BE2C (cell line): ENCODE results near the gene MEIOSIN.

Source experiments
- DNase-seq: peaks from one replicate; pipeline ENCODE4 v3.0.0-alpha.2; 2020
- H3K27me3 ChIP-seq: fragments of 250-450 bp; sonication (Bioruptor Pico); 2 replicates; pipeline ENCODE4 v1.5.1; 2020; ENCODE audit warnings: mild to moderate bottlenecking
- H3K36me3 ChIP-seq: fragments of 250-450 bp; sonication (Bioruptor Pico); 2 replicates; pipeline ENCODE4 v1.5.1; 2020; ENCODE audit warnings: mild to moderate bottlenecking
- H3K4me1 ChIP-seq: fragments of 250-450 bp; sonication (Bioruptor Pico); 2 replicates; pipeline ENCODE4 v1.5.1; 2020
- H3K4me3 ChIP-seq: 2 replicates; pipeline ENCODE4 v1.5.1; 2011; ENCODE audit warnings: low read depth, low read length
- H3K9me3 ChIP-seq: fragments of 250-450 bp; sonication (Bioruptor Pico); 2 replicates; pipeline ENCODE4 v1.5.1; 2020
- CTCF ChIP-seq: IDR thresholded peaks from 2 replicates; pipeline ENCODE4 v1.5.1; 2012; ENCODE audit warnings: mild to moderate bottlenecking, low read depth, low read length

Gene MEIOSIN

DNA sequence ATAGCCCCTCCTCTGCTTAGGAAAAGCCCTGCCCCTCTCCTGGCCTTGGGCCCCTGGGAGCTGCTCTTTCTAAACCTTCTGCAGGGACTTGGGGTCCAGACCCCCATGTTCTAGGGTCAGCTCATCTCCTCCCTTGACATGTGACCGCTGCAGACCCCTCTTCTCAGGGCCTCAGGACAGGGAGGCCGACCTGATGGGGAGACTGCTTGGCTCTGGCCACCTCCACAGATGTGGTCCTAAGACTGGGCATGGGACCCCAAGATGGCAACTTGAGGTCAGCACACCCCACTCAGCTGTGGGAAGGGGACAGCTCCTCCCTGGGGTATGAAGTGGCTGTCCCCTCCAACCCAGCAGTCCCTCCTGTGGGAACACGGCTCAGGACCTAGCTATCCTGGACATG is 39.7 kb downstream of the MEIOSIN start:
- Histone ChIP-seq H3K9me3 (no peaks in the 10 kb centered on the region), H3K4me1 (peaks cover 8% of the 10 kb centered on the region), H3K4me3 (no peak overlapping the region), H3K36me3 (peaks cover 8% of the 10 kb centered on the region), H3K27me3 (peaks cover 5% of the 10 kb centered on the region)
- no peak for DNase-seq
- no peak for TF ChIP-seq CTCF

DNA sequence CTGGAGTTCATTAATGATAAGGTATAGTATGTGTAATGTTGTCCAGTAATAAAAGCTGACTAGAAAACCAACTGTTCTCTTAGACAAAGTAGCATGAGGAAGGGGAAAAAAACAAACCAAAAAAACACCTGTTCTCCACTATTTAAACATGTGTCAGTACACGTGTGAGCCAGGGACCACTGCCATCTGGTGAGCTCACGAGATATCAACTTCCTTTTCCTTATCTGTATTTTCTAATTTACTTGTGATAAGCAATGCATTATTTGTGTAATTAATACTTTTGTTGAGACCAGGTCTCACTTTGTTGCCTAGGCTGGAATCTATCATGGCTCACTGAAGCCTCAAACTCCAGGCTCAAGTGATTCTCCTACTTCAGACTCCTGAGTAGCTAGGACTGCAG is 40.1 kb downstream of the MEIOSIN start:
- no peak overlapping the region for H3K4me3 ChIP-seq
- TF ChIP-seq CTCF, result no peak
- peaks cover 8% of the 10 kb centered on the region for H3K4me1 ChIP-seq
- H3K9me3 ChIP-seq, result no peaks in the 10 kb centered on the region
- DNase-seq, result no peak
- H3K27me3 ChIP-seq, result peaks cover under 1% of the 10 kb centered on the region
- peaks cover 13% of the 10 kb centered on the region for H3K36me3 ChIP-seq

GRCh38 chr19:45774765-45775164 is 41.5 kb downstream of the MEIOSIN start:
- no peak for DNase-seq
- Histone ChIP-seq H3K4me3 (no peak overlapping the region), H3K9me3 (no peaks in the 10 kb centered on the region), H3K36me3 (peaks cover 13% of the 10 kb centered on the region), H3K27me3 (no peaks in the 10 kb centered on the region), H3K4me1 (peaks cover 9% of the 10 kb centered on the region)
- TF ChIP-seq CTCF, result no peak

DNA sequence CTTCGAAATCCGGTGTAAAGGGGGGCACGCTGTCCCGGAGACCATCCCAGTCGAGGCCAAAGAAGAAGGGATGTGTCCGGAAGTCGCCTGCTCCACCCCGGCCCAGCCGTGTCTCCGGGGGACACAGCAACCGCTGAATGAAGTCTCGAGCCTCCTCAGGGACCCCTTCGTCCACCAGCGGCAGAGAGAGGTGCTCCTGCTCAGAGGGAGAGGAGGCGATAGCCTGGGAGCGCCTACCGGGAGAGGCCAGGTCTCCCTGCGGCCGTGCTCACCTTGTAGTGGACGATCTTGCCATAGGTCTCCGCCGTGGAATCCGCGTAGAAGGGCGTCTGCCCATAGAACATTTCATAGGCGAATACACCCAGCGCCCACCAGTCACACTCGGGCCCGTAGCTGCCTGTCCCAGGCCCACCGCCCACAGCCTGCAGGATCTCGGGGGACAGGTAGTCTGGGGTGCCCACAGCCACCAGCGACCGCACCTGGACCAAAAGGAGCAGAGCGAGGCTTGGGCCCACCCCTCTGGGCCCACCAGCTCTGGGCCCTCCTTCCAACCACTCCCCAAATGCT is 44.2 kb downstream of the MEIOSIN start:
- Histone ChIP-seq H3K27me3 (no peaks in the 10 kb centered on the region), H3K4me1 (peaks cover 15% of the 10 kb centered on the region), H3K36me3 (peaks cover 13% of the 10 kb centered on the region), H3K9me3 (no peaks in the 10 kb centered on the region), H3K4me3 (no peak overlapping the region)
- DNase-seq, result no peak
- no peak for TF ChIP-seq CTCF

DNA sequence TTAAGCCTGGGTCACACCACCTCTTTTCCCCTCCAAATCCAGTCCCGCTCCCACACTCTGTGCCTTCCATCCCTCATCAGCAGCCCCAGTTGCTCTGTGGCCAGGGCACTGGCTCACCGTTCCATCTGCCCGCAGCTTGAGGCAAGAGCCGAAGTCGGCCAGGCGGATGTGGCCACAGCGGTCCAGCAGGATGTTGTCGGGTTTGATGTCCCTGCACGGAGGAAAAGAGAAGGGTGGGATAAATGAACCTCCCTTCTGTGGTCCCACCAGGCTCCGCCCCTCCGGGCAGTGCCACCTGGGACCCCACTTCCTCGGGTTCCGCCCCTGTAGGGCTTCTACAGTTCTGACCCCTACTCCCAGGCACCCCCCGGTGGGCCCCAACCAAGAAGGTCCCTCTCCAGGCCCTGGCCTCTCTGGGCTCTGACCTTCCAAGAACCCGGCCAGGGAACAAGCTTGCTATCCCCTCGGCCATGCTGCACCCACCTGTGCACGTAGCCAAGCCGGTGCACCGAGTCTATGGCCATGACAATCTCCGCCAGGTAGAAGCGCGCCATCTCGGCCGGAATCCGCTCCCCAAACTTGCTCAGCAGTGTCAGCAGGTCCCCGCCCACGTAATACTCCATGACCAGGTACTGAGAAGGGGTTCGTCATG is 44.9 kb downstream of the MEIOSIN start:
- TF ChIP-seq CTCF, result no peak
- Histone ChIP-seq H3K4me1 (peaks cover 14% of the 10 kb centered on the region), H3K4me3 (no peak overlapping the region), H3K9me3 (no peaks in the 10 kb centered on the region), H3K36me3 (peaks cover 13% of the 10 kb centered on the region), H3K27me3 (no peaks in the 10 kb centered on the region)
- no peak for DNase-seq

GRCh38 chr19:45779231-45780145 is 46.2 kb downstream of the MEIOSIN start:
- Histone ChIP-seq H3K9me3 (no peaks in the 10 kb centered on the region), H3K4me3 (peak overlapping the region; percentile 40), H3K36me3 (peaks cover 13% of the 10 kb centered on the region), H3K4me1 (peaks cover 14% of the 10 kb centered on the region), H3K27me3 (no peaks in the 10 kb centered on the region)
- peak; percentile 73 for TF ChIP-seq CTCF
- peak; percentile 96 for DNase-seq
